Measurements from ENCODE around the gene SYPL1. TPM values are rescaled to one million over a fixed set of nuclear protein-coding genes. Genes with fewer than 3 reads are reported as not detected.

The SYPL1 gene
- total RNA-seq, 6 donors from 2014 or later: 24.1 to 100.0 (median 71.7) TPM

GRCh38 chr7:106064771-106065574, 47.1 kb downstream of the SYPL1 start:
- H3K4me3 ChIP-seq: peak overlapping the region in 3 of 4 donors; percentile 9 to 36 (median 25)
- no peaks in the 10 kb centered on the region for H3K9me3 ChIP-seq
- H3K27me3 ChIP-seq: no peaks in the 10 kb centered on the region
- H3K4me1 ChIP-seq: peaks cover 19 to 21% (median 20%) of the 10 kb centered on the region in 4 donors
- TF ChIP-seq CTCF (IDR thresholded peaks at IDR 0.05): no peak
- peak in 1 of 2 donors; percentile 33 for TF ChIP-seq POLR2AphosphoS5 (IDR thresholded peaks at IDR 0.05)
- peak overlapping the region; percentile 54 to 63 (median 60) for H3K27ac ChIP-seq
- ATAC-seq (ENCODE audit: low FRiP score in 2 of 2): peak; percentile 78 to 84
- 47 to 49% methylated on average over 10 to 14 of the region's 14 CpGs for WGBS, 2 donors
- H3K36me3 ChIP-seq: no peaks in the 10 kb centered on the region
- peak in 1 of 2 donors; percentile 74 for DNase-seq

GRCh38 chr7:106064316-106064715, 47.8 kb downstream of the SYPL1 start:
- peak overlapping the region in 2 of 4 donors; percentile 60 to 61 for H3K27ac ChIP-seq

GRCh38 chr7:106063692-106064091, 48.4 kb downstream of the SYPL1 start:
- Histone ChIP-seq H3K27ac (no peak overlapping the region), H3K4me1 (peaks cover 17 to 23% (median 19%) of the 10 kb centered on the region in 4 donors), H3K27me3 (no peaks in the 10 kb centered on the region), H3K4me3 (no peak overlapping the region), H3K9me3 (no peaks in the 10 kb centered on the region), H3K36me3 (no peaks in the 10 kb centered on the region)
- ATAC-seq (ENCODE audit: low FRiP score in 2 of 2) (no peak), DNase-seq (no peak)
- 75 to 83% methylated on average over 2 of the region's 2 CpGs for WGBS, 2 donors
- no peak for TF ChIP-seq POLR2A (IDR thresholded peaks at IDR 0.05)
- TF ChIP-seq EP300 (IDR thresholded peaks at IDR 0.05): no peak

More at GRCh38 chr7:106064316-106064715, 47.8 kb downstream of the SYPL1 start:
- peaks cover 17 to 21% (median 19%) of the 10 kb centered on the region in 4 donors for H3K4me1 ChIP-seq
- H3K36me3 ChIP-seq: no peaks in the 10 kb centered on the region
- TF ChIP-seq EP300 (IDR thresholded peaks at IDR 0.05) (no peak), CTCF (IDR thresholded peaks at IDR 0.05) (no peak), POLR2A (IDR thresholded peaks at IDR 0.05) (no peak), POLR2AphosphoS5 (IDR thresholded peaks at IDR 0.05) (no peak)
- DNase-seq: peak in 1 of 2 donors; percentile 38
- WGBS, 2 donors: 90 to 95% methylated on average over 7 to 8 of the region's 8 CpGs
- no peaks in the 10 kb centered on the region for H3K27me3 ChIP-seq
- no peak overlapping the region for H3K4me3 ChIP-seq
- H3K9me3 ChIP-seq: no peaks in the 10 kb centered on the region
- no peak for ATAC-seq (ENCODE audit: low FRiP score in 2 of 2)

- Histone ChIP-seq H3K27me3 (no peaks in the 10 kb centered on the region), H3K4me3 (no peak overlapping the region), H3K27ac (no peak overlapping the region), H3K36me3 (no peaks in the 10 kb centered on the region), H3K4me1 (peaks cover 19 to 28% (median 21%) of the 10 kb centered on the region in 4 donors), H3K9me3 (no peaks in the 10 kb centered on the region)
- ATAC-seq (ENCODE audit: low FRiP score in 2 of 2): no peak
- WGBS, 2 donors: 71 to 83% methylated on average over 6 of the region's 6 CpGs
- DNase-seq: no peak
- TF ChIP-seq EP300 (IDR thresholded peaks at IDR 0.05): no peak
- no peak for TF ChIP-seq CTCF (IDR thresholded peaks at IDR 0.05)
- TF ChIP-seq POLR2A (IDR thresholded peaks at IDR 0.05): no peak
- TF ChIP-seq POLR2AphosphoS5 (IDR thresholded peaks at IDR 0.05): no peak
These were observed 49.1 kb downstream of the SYPL1 start for GRCh38 chr7:106063024-106063423.

GRCh38 chr7:106062521-106062931, 49.6 kb downstream of the SYPL1 start:
- H3K4me1 ChIP-seq: peaks cover 19 to 29% (median 21%) of the 10 kb centered on the region in 4 donors
- no peak overlapping the region for H3K4me3 ChIP-seq
- no peak overlapping the region for H3K27ac ChIP-seq
- DNase-seq (no peak), ATAC-seq (ENCODE audit: low FRiP score in 2 of 2) (no peak)
- TF ChIP-seq POLR2AphosphoS5 (IDR thresholded peaks at IDR 0.05): no peak
- no peak for TF ChIP-seq POLR2A (IDR thresholded peaks at IDR 0.05)
- no peak for TF ChIP-seq CTCF (IDR thresholded peaks at IDR 0.05)
- TF ChIP-seq EP300 (IDR thresholded peaks at IDR 0.05): no peak
- no peaks in the 10 kb centered on the region for H3K27me3 ChIP-seq
- H3K9me3 ChIP-seq: no peaks in the 10 kb centered on the region
- WGBS, 2 donors: 75 to 85% methylated on average over 2 of the region's 2 CpGs
- no peaks in the 10 kb centered on the region for H3K36me3 ChIP-seq

Measured in upper lobe of left lung (tissue), 6 donors.